ENCODE measurements around the gene MUCL3. TPM values are rescaled to one million over a fixed set of nuclear protein-coding genes. Genes with fewer than 3 reads are reported as not detected.
"Not testable (repeated sequence)": the region's sequence is repeated elsewhere in the genome, so short reads cannot be mapped to it uniquely, and the experiment has no call there.

MUCL3 gene
- total and polyA plus RNA-seq, 12 donors: under 0.01 to 0.02 TPM; not detected in 10

GRCh38 chr6:30926644-30927043 lies 14.1 kb upstream of the MUCL3 start:
- no peak for DNase-seq
- WGBS, 4 donors: 91 to 95% (median 92%) methylated on average over 4 of the region's 4 CpGs
- no peaks in the 10 kb centered on the region for H3K9me3 ChIP-seq (replicated peaks in 1 of 3)
- TF ChIP-seq CTCF (IDR thresholded peaks at IDR 0.05) (no peak), POLR2A (IDR thresholded peaks at IDR 0.05) (no peak)
- H3K27ac ChIP-seq: no peak overlapping the region
- intact Hi-C loops (cut with DNase I): no loop called here
- peaks cover 0 to 41% of the 10 kb centered on the region in 2 donors for H3K36me3 ChIP-seq (replicated peaks in 1 of 2)
- H3K4me3 ChIP-seq: no peak overlapping the region
- H3K27me3 ChIP-seq: no peaks in the 10 kb centered on the region
- H3K4me1 ChIP-seq (replicated peaks in 1 of 2): no peaks in the 10 kb centered on the region

GRCh38 chr6:30927080-30927479 lies 13.7 kb upstream of the MUCL3 start:
- H3K27me3 ChIP-seq; DNase-seq; H3K9me3 ChIP-seq (replicated peaks in 1 of 3); H3K4me1 ChIP-seq (replicated peaks in 1 of 2); H3K27ac ChIP-seq; H3K4me3 ChIP-seq; intact Hi-C loops (cut with DNase I): not testable (repeated sequence)
- peaks cover 0 to 37% of the 10 kb centered on the region in 2 donors for H3K36me3 ChIP-seq (replicated peaks in 1 of 2)
- 94 to 100% (median 95%) methylated on average over 3 of the region's 3 CpGs for WGBS, 4 donors

GRCh38 chr6:30928677-30929076 lies 12.1 kb upstream of the MUCL3 start:
- intact Hi-C loops (cut with DNase I): no loop called here
- 93 to 98% (median 95%) methylated on average over 3 of the region's 3 CpGs for WGBS, 4 donors
- H3K27ac ChIP-seq: no peak overlapping the region
- no peak for TF ChIP-seq POLR2A (IDR thresholded peaks at IDR 0.05)
- TF ChIP-seq CTCF (IDR thresholded peaks at IDR 0.05): no peak
- H3K4me3 ChIP-seq: no peak overlapping the region
- H3K4me1 ChIP-seq (replicated peaks in 1 of 2): no peaks in the 10 kb centered on the region
- no peak for DNase-seq
- H3K27me3 ChIP-seq: no peaks in the 10 kb centered on the region
- H3K9me3 ChIP-seq (replicated peaks in 1 of 3): no peaks in the 10 kb centered on the region
- peaks cover 0 to 23% of the 10 kb centered on the region in 2 donors for H3K36me3 ChIP-seq (replicated peaks in 1 of 2)

GRCh38 chr6:30930506-30930905 lies 10.3 kb upstream of the MUCL3 start:
- no peak overlapping the region for H3K4me3 ChIP-seq
- intact Hi-C loops (cut with DNase I): no loop called here
- peaks cover 0 to 13% of the 10 kb centered on the region in 2 donors for H3K36me3 ChIP-seq (replicated peaks in 1 of 2)
- TF ChIP-seq POLR2A (IDR thresholded peaks at IDR 0.05) (no peak), CTCF (IDR thresholded peaks at IDR 0.05) (no peak)
- no peaks in the 10 kb centered on the region for H3K27me3 ChIP-seq
- 76 to 88% (median 84%) methylated on average over 3 to 4 of the region's 4 CpGs for WGBS, 4 donors
- DNase-seq: no peak
- H3K9me3 ChIP-seq (replicated peaks in 1 of 3): no peaks in the 10 kb centered on the region
- H3K27ac ChIP-seq: no peak overlapping the region
- no peaks in the 10 kb centered on the region for H3K4me1 ChIP-seq (replicated peaks in 1 of 2)

GRCh38 chr6:30931272-30931671 lies 9.5 kb upstream of the MUCL3 start:
- Histone ChIP-seq H3K27me3 (no peaks in the 10 kb centered on the region), H3K9me3 (replicated peaks in 1 of 3) (no peaks in the 10 kb centered on the region), H3K27ac (no peak overlapping the region), H3K4me1 (replicated peaks in 1 of 2) (no peaks in the 10 kb centered on the region), H3K36me3 (replicated peaks in 1 of 2) (peaks cover 0 to 5% of the 10 kb centered on the region in 2 donors), H3K4me3 (no peak overlapping the region)
- intact Hi-C loops (cut with DNase I): no loop called here
- no peak for TF ChIP-seq CTCF (IDR thresholded peaks at IDR 0.05)
- no peak for TF ChIP-seq POLR2A (IDR thresholded peaks at IDR 0.05)
- DNase-seq: no peak
- 47 to 66% (median 55%) methylated on average over 8 of the region's 8 CpGs for whole genome bisulfite sequencing, 4 donors
